ENCODE measurements around the gene KCNIP3.
"Not testable (repeated sequence)": the region's sequence is repeated elsewhere in the genome, so short reads cannot be mapped to it uniquely, and the experiment has no call there.

Gene KCNIP3

GRCh38 chr2:95372216-95372829 lies 75.2 kb downstream of the KCNIP3 start:
- no peak for DNase-seq (ENCODE audit: low spot score)

- DNase-seq (ENCODE audit: low spot score), result no peak
Measured at GRCh38 chr2:95372845-95373244, 75.7 kb downstream of the KCNIP3 start.

- no peak for DNase-seq (ENCODE audit: low spot score)
Measured at GRCh38 chr2:95374029-95374428, 76.9 kb downstream of the KCNIP3 start.

- DNase-seq (ENCODE audit: low spot score), result no peak
Measured at GRCh38 chr2:95374451-95374920, 77.3 kb downstream of the KCNIP3 start.

- DNase-seq (ENCODE audit: low spot score), result no peak
Measured at GRCh38 chr2:95374921-95375471, 77.8 kb downstream of the KCNIP3 start.

GRCh38 chr2:95375532-95376150 lies 78.5 kb downstream of the KCNIP3 start:
- DNase-seq (ENCODE audit: low spot score), result no peak

- no peak for DNase-seq (ENCODE audit: low spot score)
Measured at GRCh38 chr2:95376311-95377215, 79.4 kb downstream of the KCNIP3 start.

GRCh38 chr2:95377216-95378123 lies 80.3 kb downstream of the KCNIP3 start:
- no peak for DNase-seq (ENCODE audit: low spot score)

GRCh38 chr2:95378281-95378680 lies 81.1 kb downstream of the KCNIP3 start:
- DNase-seq (ENCODE audit: low spot score), result not testable (repeated sequence)

- DNase-seq (ENCODE audit: low spot score), result no peak
Measured at GRCh38 chr2:95379371-95379831, 82.3 kb downstream of the KCNIP3 start.

GRCh38 chr2:95380280-95380679 lies 83.1 kb downstream of the KCNIP3 start:
- no peak for DNase-seq (ENCODE audit: low spot score)

- no peak for DNase-seq (ENCODE audit: low spot score)
Measured at GRCh38 chr2:95380731-95381130, 83.6 kb downstream of the KCNIP3 start.

GRCh38 chr2:95381212-95382191 lies 84.4 kb downstream of the KCNIP3 start:
- DNase-seq (ENCODE audit: low spot score), result no peak

- DNase-seq (ENCODE audit: low spot score), result no peak
Measured at GRCh38 chr2:95382192-95382591, 85.0 kb downstream of the KCNIP3 start.

- DNase-seq (ENCODE audit: low spot score), result no peak
Measured at GRCh38 chr2:95382686-95383634, 85.8 kb downstream of the KCNIP3 start.

GRCh38 chr2:95383635-95384027 lies 86.5 kb downstream of the KCNIP3 start:
- DNase-seq (ENCODE audit: low spot score), result no peak

- DNase-seq (ENCODE audit: low spot score), result no peak
Measured at GRCh38 chr2:95384854-95385569, 87.9 kb downstream of the KCNIP3 start.

- no peak for DNase-seq (ENCODE audit: low spot score)
Measured at GRCh38 chr2:95385570-95385984, 88.4 kb downstream of the KCNIP3 start.
